Activated CD8-positive, alpha-beta memory T cell treated with anti-CD3 and anti-CD28 coated beads, Interleukin-2, amount 10 ng/mL, durations not matched to agents 7 days and 5 days (primary cell): ENCODE results near the gene ALG9. TPM values are rescaled to one million over a fixed set of nuclear protein-coding genes. Genes with fewer than 3 reads are reported as not detected.

Experiments used
- ATAC-seq: fragments of 150-1000 bp; cut with Tn5 transposase; one replicate; pipeline ENCODE4 v1.10.0; 2021; ENCODE audit warnings: moderate library complexity
- CTCF ChIA-PET: fragments of 350-600 bp; sonication (Branson Sonifier 250); formaldehyde crosslinking; loops from one replicate; lab custom pipeline; 2021; ENCODE audit warnings: antibody characterized with exemption; lab: Charles Lee
- DNase-seq: peaks from one replicate; pipeline ENCODE4 v3.0.0-alpha.2; 2020
- H3K27ac Mint-ChIP-seq: one replicate; pipeline ENCODE4 v1.8.0; 2021; ENCODE audit warnings: mild to moderate bottlenecking, mixed read lengths
- H3K27me3 Mint-ChIP-seq: one replicate; pipeline ENCODE4 v1.8.0; 2021; ENCODE audit warnings: mixed read lengths
- H3K36me3 Mint-ChIP-seq: one replicate; pipeline ENCODE4 v1.8.0; 2021; ENCODE audit warnings: mild to moderate bottlenecking, mixed read lengths
- H3K4me1 Mint-ChIP-seq: one replicate; pipeline ENCODE4 v1.8.0; 2021; ENCODE audit warnings: mixed read lengths
- H3K4me3 Mint-ChIP-seq: one replicate; pipeline ENCODE4 v1.8.0; 2021; ENCODE audit warnings: mild to moderate bottlenecking, moderate library complexity, mixed read lengths
- H3K9me3 Mint-ChIP-seq: one replicate; pipeline ENCODE4 v1.8.0; 2022; ENCODE audit warnings: low read depth, mixed read lengths
- total RNA-seq, 2 experiments: library from RNA; stranded (reverse); gene quantifications; one replicate each; pipeline ENCODE4 v1.2.3, GENCODE V29; 2021

ALG9 gene
- total RNA-seq, 2 experiments from 2014 or later, result 23.2 to 27.3 TPM

GRCh38 chr11:111823131-111823530, 48.2 kb downstream of the ALG9 start:
- no peaks in the 10 kb centered on the region for H3K4me1 Mint-ChIP-seq

GRCh38 chr11:111819829-111820237, 51.5 kb downstream of the ALG9 start:
- ATAC-seq (no peak), DNase-seq (no peak)
- Mint-ChIP-seq H3K4me3 (no peak overlapping the region), H3K9me3 (no peaks in the 10 kb centered on the region), H3K27me3 (no peaks in the 10 kb centered on the region), H3K27ac (no peak overlapping the region), H3K4me1 (no peaks in the 10 kb centered on the region), H3K36me3 (peaks cover 8% of the 10 kb centered on the region)
- CTCF ChIA-PET, result interaction anchor here (1.0 kb wide), 1 partner anchor 10 kb away, joined by 3 read pairs; no protein-coding TSS in a partner anchor

More at GRCh38 chr11:111823131-111823530, 48.2 kb downstream of the ALG9 start:
- Mint-ChIP-seq H3K27ac (no peak overlapping the region), H3K9me3 (no peaks in the 10 kb centered on the region), H3K27me3 (no peaks in the 10 kb centered on the region), H3K36me3 (peaks cover 10% of the 10 kb centered on the region), H3K4me3 (no peak overlapping the region)
- CTCF ChIA-PET, result no interaction called here
- DNase-seq, result no peak
- ATAC-seq, result no peak

GRCh38 chr11:111819161-111819828, 52.1 kb downstream of the ALG9 start:
- Mint-ChIP-seq H3K4me3 (no peak overlapping the region), H3K36me3 (peaks cover 9% of the 10 kb centered on the region), H3K27me3 (no peaks in the 10 kb centered on the region), H3K4me1 (no peaks in the 10 kb centered on the region), H3K9me3 (no peaks in the 10 kb centered on the region), H3K27ac (no peak overlapping the region)
- CTCF ChIA-PET, result interaction anchor here (1.0 kb wide), 1 partner anchor 10 kb away, joined by 3 read pairs; no protein-coding TSS in a partner anchor
- DNase-seq (no peak), ATAC-seq (no peak)

GRCh38 chr11:111815489-111815888, 55.9 kb downstream of the ALG9 start:
- Mint-ChIP-seq H3K4me1 (no peaks in the 10 kb centered on the region), H3K4me3 (no peak overlapping the region), H3K9me3 (no peaks in the 10 kb centered on the region), H3K27ac (no peak overlapping the region), H3K36me3 (peaks cover 18% of the 10 kb centered on the region), H3K27me3 (no peaks in the 10 kb centered on the region)
- CTCF ChIA-PET, result no interaction called here
- DNase-seq, result no peak
- no peak for ATAC-seq

GRCh38 chr11:111814557-111815320, 56.6 kb downstream of the ALG9 start:
- ATAC-seq, result no peak
- H3K36me3 Mint-ChIP-seq, result peaks cover 18% of the 10 kb centered on the region
- CTCF ChIA-PET, result no interaction called here
- H3K4me1 Mint-ChIP-seq, result no peaks in the 10 kb centered on the region
- no peak overlapping the region for H3K27ac Mint-ChIP-seq
- H3K4me3 Mint-ChIP-seq, result no peak overlapping the region
- H3K27me3 Mint-ChIP-seq, result no peaks in the 10 kb centered on the region
- H3K9me3 Mint-ChIP-seq, result no peaks in the 10 kb centered on the region
- DNase-seq, result no peak

GRCh38 chr11:111814106-111814505, 57.3 kb downstream of the ALG9 start:
- ATAC-seq, result no peak
- Mint-ChIP-seq H3K36me3 (peaks cover 18% of the 10 kb centered on the region), H3K9me3 (no peaks in the 10 kb centered on the region), H3K4me1 (no peaks in the 10 kb centered on the region), H3K27ac (no peak overlapping the region), H3K4me3 (no peak overlapping the region), H3K27me3 (no peaks in the 10 kb centered on the region)
- CTCF ChIA-PET, result no interaction called here
- no peak for DNase-seq

- no peak for ATAC-seq
- H3K4me1 Mint-ChIP-seq, result no peaks in the 10 kb centered on the region
- H3K27ac Mint-ChIP-seq, result no peak overlapping the region
- no peaks in the 10 kb centered on the region for H3K9me3 Mint-ChIP-seq
- CTCF ChIA-PET, result interaction anchor here (1.2 kb wide), 1 partner anchor 10 kb away, joined by 3 read pairs; no protein-coding TSS in a partner anchor
- H3K36me3 Mint-ChIP-seq, result peaks cover 18% of the 10 kb centered on the region
- no peak overlapping the region for H3K4me3 Mint-ChIP-seq
- no peaks in the 10 kb centered on the region for H3K27me3 Mint-ChIP-seq
- DNase-seq, result no peak
Observed at GRCh38 chr11:111812211-111812610, 59.2 kb downstream of the ALG9 start.

GRCh38 chr11:111811445-111811844, 59.9 kb downstream of the ALG9 start:
- no peak overlapping the region for H3K27ac Mint-ChIP-seq
- no peaks in the 10 kb centered on the region for H3K4me1 Mint-ChIP-seq
- no peak overlapping the region for H3K4me3 Mint-ChIP-seq
- H3K36me3 Mint-ChIP-seq, result peaks cover 16% of the 10 kb centered on the region
- CTCF ChIA-PET, result no interaction called here
- ATAC-seq (no peak), DNase-seq (no peak)
- no peaks in the 10 kb centered on the region for H3K9me3 Mint-ChIP-seq
- H3K27me3 Mint-ChIP-seq, result no peaks in the 10 kb centered on the region

GRCh38 chr11:111808834-111809233, 62.5 kb downstream of the ALG9 start:
- peaks cover 21% of the 10 kb centered on the region for H3K36me3 Mint-ChIP-seq
- CTCF ChIA-PET, result no interaction called here
- no peaks in the 10 kb centered on the region for H3K27me3 Mint-ChIP-seq
- no peaks in the 10 kb centered on the region for H3K9me3 Mint-ChIP-seq
- H3K4me3 Mint-ChIP-seq, result no peak overlapping the region
- no peak overlapping the region for H3K27ac Mint-ChIP-seq
- no peaks in the 10 kb centered on the region for H3K4me1 Mint-ChIP-seq
- DNase-seq, result no peak
- ATAC-seq, result no peak

GRCh38 chr11:111808063-111808588, 63.3 kb downstream of the ALG9 start:
- Mint-ChIP-seq H3K9me3 (no peaks in the 10 kb centered on the region), H3K27ac (no peak overlapping the region), H3K27me3 (no peaks in the 10 kb centered on the region), H3K4me1 (no peaks in the 10 kb centered on the region), H3K4me3 (no peak overlapping the region), H3K36me3 (peaks cover 24% of the 10 kb centered on the region)
- CTCF ChIA-PET, result interaction anchor here (1.3 kb wide), 1 partner anchor 12 kb away, joined by 3 read pairs; no protein-coding TSS in a partner anchor
- DNase-seq (no peak), ATAC-seq (no peak)

GRCh38 chr11:111807076-111807475, 64.3 kb downstream of the ALG9 start:
- no peak for ATAC-seq
- no peak overlapping the region for H3K27ac Mint-ChIP-seq
- CTCF ChIA-PET, result interaction anchor here (1.3 kb wide), 2 partner anchors 11 to 36 kb away, joined by 3 to 4 read pairs; no protein-coding TSS in a partner anchor

GRCh38 chr11:111801135-111801534, 70.2 kb downstream of the ALG9 start:
- Mint-ChIP-seq H3K27me3 (no peaks in the 10 kb centered on the region), H3K4me3 (no peak overlapping the region), H3K36me3 (peaks cover 30% of the 10 kb centered on the region), H3K9me3 (no peaks in the 10 kb centered on the region), H3K27ac (no peak overlapping the region), H3K4me1 (no peaks in the 10 kb centered on the region)
- CTCF ChIA-PET, result interaction anchor here (0.8 kb wide), 1 partner anchor 41 kb away, joined by 3 read pairs; no protein-coding TSS in a partner anchor
- no peak for DNase-seq
- no peak for ATAC-seq

More at GRCh38 chr11:111807076-111807475, 64.3 kb downstream of the ALG9 start:
- DNase-seq, result no peak
- Mint-ChIP-seq H3K9me3 (no peaks in the 10 kb centered on the region), H3K4me3 (no peak overlapping the region), H3K27me3 (no peaks in the 10 kb centered on the region), H3K36me3 (peaks cover 20% of the 10 kb centered on the region), H3K4me1 (no peaks in the 10 kb centered on the region)

GRCh38 chr11:111798279-111798678, 73.1 kb downstream of the ALG9 start:
- no peaks in the 10 kb centered on the region for H3K9me3 Mint-ChIP-seq
- ATAC-seq (no peak), DNase-seq (no peak)
- H3K27ac Mint-ChIP-seq, result no peak overlapping the region
- peaks cover 20% of the 10 kb centered on the region for H3K36me3 Mint-ChIP-seq
- no peaks in the 10 kb centered on the region for H3K4me1 Mint-ChIP-seq
- H3K4me3 Mint-ChIP-seq, result no peak overlapping the region
- CTCF ChIA-PET, result interaction anchor here (0.9 kb wide), 1 partner anchor 482 kb away, joined by 3 read pairs; no protein-coding TSS in a partner anchor
- no peaks in the 10 kb centered on the region for H3K27me3 Mint-ChIP-seq
